ENCODE results near the gene SLC16A11. TPM values are rescaled to one million over a fixed set of nuclear protein-coding genes. Genes with fewer than 3 reads are reported as not detected.

The SLC16A11 gene
- total RNA-seq, 1 experiment from 2014 or later, result not detected

DNA sequence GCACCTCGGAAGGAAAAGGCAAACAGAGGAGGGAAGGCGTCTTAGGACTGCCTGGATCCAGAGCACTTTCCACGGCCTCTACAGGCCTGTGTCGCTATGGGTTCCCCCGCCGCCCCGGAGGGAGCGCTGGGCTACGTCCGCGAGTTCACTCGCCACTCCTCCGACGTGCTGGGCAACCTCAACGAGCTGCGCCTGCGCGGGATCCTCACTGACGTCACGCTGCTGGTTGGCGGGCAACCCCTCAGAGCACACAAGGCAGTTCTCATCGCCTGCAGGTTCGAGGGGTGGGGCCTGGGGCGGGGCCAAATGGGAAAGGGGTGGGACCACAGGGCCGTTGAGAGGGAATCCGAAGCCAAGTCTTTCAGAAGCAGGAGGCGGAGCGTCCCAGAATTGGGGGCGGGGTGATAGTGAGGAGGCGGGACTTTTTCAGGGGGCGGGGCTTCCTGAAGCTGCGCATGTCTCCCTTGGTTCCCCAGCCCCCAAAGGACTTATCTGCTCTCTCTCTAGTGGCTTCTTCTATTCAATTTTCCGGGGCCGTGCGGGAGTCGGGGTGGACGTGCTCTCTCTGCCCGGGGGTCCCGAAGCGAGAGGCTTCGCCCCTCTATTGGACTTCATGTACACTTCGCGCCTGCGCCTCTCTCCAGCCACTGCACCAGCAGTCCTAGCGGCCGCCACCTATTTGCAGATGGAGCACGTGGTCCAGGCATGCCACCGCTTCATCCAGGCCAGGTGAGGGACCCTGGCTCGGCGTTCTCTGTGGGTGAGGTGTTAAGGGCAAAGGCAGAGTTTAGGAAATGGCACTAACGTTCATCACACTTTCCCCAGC, 20.1 kb downstream of the SLC16A11 start:
- Histone ChIP-seq H3K36me3 (ENCODE audit: low read depth) (no peaks in the 10 kb centered on the region), H3K4me2 (peak overlapping the region; percentile 64), H3F3A (ENCODE audit: insufficient read depth, low read depth) (peaks cover 18% of the 10 kb centered on the region; the same call in 1 of the 2 replicates), H2AFZ (peak overlapping the region; percentile 59; the same call in 1 of the 2 replicates), H3K27me3 (ENCODE audit: insufficient read depth, low read depth) (no peaks in the 10 kb centered on the region), H3K9me2 (ENCODE audit: insufficient read depth) (no peaks in the 10 kb centered on the region), H3K4me3 (peak overlapping the region; percentile 39; the same call in 1 of the 2 replicates), H4K20me1 (ENCODE audit: insufficient read depth) (no peaks in the 10 kb centered on the region), H3K4me1 (replicated peaks; ENCODE audit: insufficient read depth) (0 out of 2 replicates have a peak, but pooled peaks cover 4% of the 10 kb centered on the region), H3K27ac (no peak overlapping the region), H3K79me2 (ENCODE audit: low read depth) (no peaks in the 10 kb centered on the region), H3K9me3 (ENCODE audit: insufficient read depth, low read depth) (no peaks in the 10 kb centered on the region)
- no TSS peak for BruUV-seq (replicated peaks)
- intact Hi-C loops (cut with micrococcal nuclease; ENCODE audit: unreplicated experiment), result loop anchor here (5.0 kb wide), 2 partner anchors 111 to 311 kb away; partner anchors contain the start of gene SLC13A5
- POLR2A ChIA-PET (ENCODE audit: unreplicated experiment), result interaction anchor here (0.5 to 1.2 kb wide), 7 partner anchors 12 to 566 kb away, joined by 3 to 18 read pairs (median 5); partner anchors contain the start of gene SLC16A13
- CTCF ChIA-PET, result interaction anchor here (0.6 to 1.1 kb wide), 3 partner anchors 12 to 113 kb away, joined by 3 to 4 read pairs (median 3); partner anchors contain the start of gene SLC16A13
- peak; percentile 93 to 97 for DNase-seq
- no peak for TF ChIP-seq EZH2 (IDR thresholded peaks at IDR 0.05; ENCODE audit: low read depth)
- TF ChIP-seq CTCF (conservative IDR thresholded peaks at IDR 0.05), result no peak

GRCh38 chr17:7022781-7023571, 20.9 kb downstream of the SLC16A11 start, which contains the start of gene BCL6B:
TSS of gene BCL6B (plus strand) at chr17:7023050. CDS start at chr17:7023672, 622 bp downstream.
- DNase-seq, result no peak
- ChIA-PET POLR2A (ENCODE audit: unreplicated experiment) (interaction anchor here (0.6 to 1.2 kb wide), 3 partner anchors 13 to 19 kb away, joined by 3 to 18 read pairs (median 6); partner anchors contain the start of gene SLC16A13), CTCF (interaction anchor here (0.6 to 1.1 kb wide), 2 partner anchors 12 to 13 kb away, joined by 3 to 4 read pairs; partner anchors contain the start of gene SLC16A13)
- intact Hi-C loops (cut with micrococcal nuclease; ENCODE audit: unreplicated experiment), result loop anchor here (5.0 kb wide), 2 partner anchors 111 to 311 kb away; partner anchors contain the start of gene SLC13A5
- H3K9me2 ChIP-seq (ENCODE audit: insufficient read depth), result no peaks in the 10 kb centered on the region
- peak within 1 kb of the TSS; percentile 39; the same call in 1 of the 2 replicates for H3K4me3 ChIP-seq
- H3K36me3 ChIP-seq (ENCODE audit: low read depth), result no peaks in the 10 kb centered on the region
- no peaks in the 10 kb centered on the region for H4K20me1 ChIP-seq (ENCODE audit: insufficient read depth)
- H3K4me2 ChIP-seq, result peak within 1 kb of the TSS; percentile 70
- no peaks in the 10 kb centered on the region for H3K9me3 ChIP-seq (ENCODE audit: insufficient read depth, low read depth)
- no peak for TF ChIP-seq EZH2 (IDR thresholded peaks at IDR 0.05; ENCODE audit: low read depth)
- TF ChIP-seq CTCF (conservative IDR thresholded peaks at IDR 0.05), result no peak
- H3K27me3 ChIP-seq (ENCODE audit: insufficient read depth, low read depth), result no peaks in the 10 kb centered on the region
- no peak within 1 kb of the TSS for H3K27ac ChIP-seq
- no peaks in the 10 kb centered on the region for H3K79me2 ChIP-seq (ENCODE audit: low read depth)
- H3K4me1 ChIP-seq (replicated peaks; ENCODE audit: insufficient read depth), result 0 out of 2 replicates have a peak, but pooled peaks cover 4% of the 10 kb centered on the region
- H2AFZ ChIP-seq, result peak within 1 kb of the TSS; percentile 59
- peaks cover 18% of the 10 kb centered on the region; the same call in 1 of the 2 replicates for H3F3A ChIP-seq (ENCODE audit: insufficient read depth, low read depth)
- BruUV-seq (replicated peaks), result TSS peak; percentile 93

Data from PC-9 (cell line).